SH-SY5Y (cell line): ENCODE measurements around the gene REP15.

Experiments used
- GATA2 ChIP-seq: IDR thresholded peaks from 2 replicates; pipeline ENCODE4 v1.6.1; 2011; ENCODE audit warnings: mild to moderate bottlenecking, low read depth, low read length
- GATA3 ChIP-seq: IDR thresholded peaks from 2 replicates; pipeline ENCODE4 v1.6.1; 2011; ENCODE audit warnings: low read depth, mild to moderate bottlenecking, low read length, moderate library complexity

Gene REP15

DNA sequence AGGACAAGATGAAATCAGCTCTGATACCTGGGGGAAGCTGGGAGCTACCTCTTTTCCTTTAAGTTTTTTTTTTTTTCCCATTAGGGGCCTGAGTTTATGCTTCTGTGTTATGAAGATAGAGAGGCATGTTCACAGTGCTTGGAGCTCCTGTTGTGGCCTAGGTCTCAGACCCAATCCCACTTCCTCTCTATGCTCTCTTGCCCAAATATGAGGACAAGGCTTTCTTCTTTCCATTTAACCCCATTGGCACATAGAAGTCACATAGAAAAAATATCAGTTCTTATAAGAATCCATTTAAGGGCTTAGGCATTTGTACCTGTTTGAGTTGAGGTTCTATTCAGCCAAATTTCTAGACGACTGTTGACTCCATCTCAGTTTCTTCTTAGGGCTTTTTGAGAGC, 27.0 kb downstream of the REP15 start:
- TF ChIP-seq GATA3 (no peak), GATA2 (no peak)

DNA sequence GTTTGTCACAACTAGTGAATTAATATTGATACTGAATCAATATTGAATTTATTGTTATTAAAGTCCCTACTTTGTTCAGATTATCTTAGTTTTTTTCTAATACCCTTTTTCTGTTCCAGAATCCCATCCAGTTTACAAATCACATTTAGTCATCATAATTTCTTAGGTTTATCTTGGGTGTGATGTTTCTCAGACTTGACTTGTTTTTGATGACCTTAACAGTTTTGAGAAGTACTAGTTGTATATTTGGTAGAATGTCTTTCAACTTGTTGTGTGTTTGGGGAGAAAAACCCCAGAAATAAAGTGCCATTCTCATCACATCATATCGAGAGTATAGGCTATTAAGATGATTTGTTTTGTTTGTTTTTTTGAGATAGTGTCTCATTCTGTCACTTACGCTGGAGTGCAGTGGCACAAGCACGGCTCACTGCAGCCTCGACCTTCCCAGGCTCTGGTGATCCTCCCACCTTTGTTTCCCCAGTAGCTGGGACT, 33.9 kb downstream of the REP15 start:
- TF ChIP-seq GATA2 (no peak), GATA3 (no peak)

- no peak for TF ChIP-seq GATA2
- TF ChIP-seq GATA3 = no peak
These were observed 36.0 kb downstream of the REP15 start for GRCh38 chr12:27732281-27732680.

- TF ChIP-seq GATA3 (no peak), GATA2 (no peak)
These were observed 36.9 kb downstream of the REP15 start for GRCh38 chr12:27733052-27733656.

GRCh38 chr12:27733791-27734190, 37.5 kb downstream of the REP15 start:
- TF ChIP-seq GATA3 (no peak), GATA2 (no peak)

DNA sequence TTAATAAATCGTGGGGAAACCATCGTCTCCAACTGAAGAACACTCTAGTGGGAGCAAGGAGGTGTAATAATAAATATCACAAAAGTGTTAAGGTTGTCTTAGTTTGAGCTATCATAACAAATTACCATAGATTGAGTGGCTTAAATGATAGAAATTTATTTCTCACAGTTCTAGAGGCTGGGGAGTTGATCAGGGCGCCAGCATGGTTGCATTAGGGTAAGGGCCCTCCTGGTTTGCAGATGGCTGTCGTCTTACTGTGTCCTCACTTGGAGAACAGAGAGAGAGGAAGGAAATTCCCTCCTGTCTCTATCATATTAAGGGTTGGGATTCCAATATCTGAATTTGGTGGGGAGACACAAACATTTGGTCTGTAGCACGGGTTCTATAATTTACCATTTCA, 47.4 kb downstream of the REP15 start:
- no peak for TF ChIP-seq GATA2
- no peak for TF ChIP-seq GATA3
